ENCODE results near the gene INO80D. TPM values are rescaled to one million over a fixed set of nuclear protein-coding genes. Genes with fewer than 3 reads are reported as not detected.
"Not testable (repeated sequence)": the region's sequence is repeated elsewhere in the genome, so short reads cannot be mapped to it uniquely, and the experiment has no call there.

The INO80D gene
- total and polyA plus RNA-seq, 2 of the 13 experiments (the other 11 are each of a cell fraction or from before 2014, with no cell fraction given): 7.6 to 7.9 TPM

DNA sequence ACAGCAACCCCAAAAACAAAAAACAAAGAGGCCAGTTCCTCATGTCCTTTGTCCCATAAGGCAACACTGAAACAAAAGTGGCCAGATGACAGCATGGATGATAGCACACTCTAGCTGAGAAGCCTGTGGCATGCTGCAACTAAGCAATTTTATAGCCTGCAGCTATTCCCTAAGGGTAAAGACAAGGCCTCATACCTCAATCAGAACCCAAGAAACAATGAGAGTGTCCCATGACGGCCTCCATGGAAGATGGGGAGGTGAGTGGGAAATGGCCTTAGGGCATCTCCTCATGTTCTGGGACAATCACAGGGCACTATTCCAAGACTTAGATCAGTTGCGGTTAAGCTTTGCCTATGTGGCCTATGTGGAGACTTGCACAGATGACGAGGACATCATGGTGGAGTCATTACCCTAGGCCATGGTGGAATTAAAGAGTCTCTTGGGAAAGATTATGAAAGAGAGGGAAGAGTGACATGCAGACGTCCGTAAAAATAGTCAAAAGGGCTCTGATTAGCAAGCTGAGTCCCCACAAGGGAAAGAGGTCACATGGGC is 103.1 kb downstream of the INO80D start:
- peaks cover 7% of the 10 kb centered on the region; the same call in 1 of the 2 replicates for H3K9me3 ChIP-seq (ENCODE audit: low read length)
- H3K4me3 ChIP-seq (replicated peaks in 1 of 3; ENCODE audit: insufficient read depth in 1 of 3, low read depth in 2 of 3, low read length in 3 of 3): no peak overlapping the region
- ATAC-seq: no peak; the same call in 2 of the 3 replicates
- 97% methylated on average over 5 of the region's 5 CpGs for WGBS (ENCODE audit: low lambda C conversion rate)
- intact Hi-C loops (cut with micrococcal nuclease; ENCODE audit: unreplicated experiment): no loop called here
- no peak for DNase-seq (ENCODE audit: low spot score)
- FAIRE-seq: no peak
- BruUV-seq (replicated peaks): no TSS peak
- H3K79me2 ChIP-seq (ENCODE audit: insufficient read depth, low read length): no peaks in the 10 kb centered on the region
- CTCF ChIA-PET (ENCODE audit: low intra/inter-chr PET ratio, low total read pairs): no interaction called here
- no peak overlapping the region for H3K4me2 ChIP-seq (ENCODE audit: low read depth, low read length)
- H3K36me3 ChIP-seq (replicated peaks in 1 of 2; ENCODE audit: control insufficient read depth in 1 of 2, insufficient read depth in 2 of 2, low read length in 2 of 2): no peaks in the 10 kb centered on the region
- TF ChIP-seq ZNF430 (CRISPR knock-in tag; IDR thresholded peaks at IDR 0.05) (0 out of 2 replicates have a peak, but pooled peaks have one; percentile 27), ZNF891 (CRISPR knock-in tag; IDR thresholded peaks at IDR 0.05) (no peak)
- POLR2A ChIA-PET: no interaction called here
- H3K27ac ChIP-seq (ENCODE audit: extremely low read length, insufficient read depth, low read length): no peak overlapping the region
- H2AFZ ChIP-seq (ENCODE audit: low read length): no peak overlapping the region
- H3K27me3 ChIP-seq (ENCODE audit: control insufficient read depth in 1 of 2, insufficient read depth in 2 of 2, low read length in 2 of 2): no peaks in the 10 kb centered on the region
- H3K4me1 ChIP-seq (ENCODE audit: insufficient read depth, low read length): peaks cover 52% of the 10 kb centered on the region
- no peak overlapping the region for H3K9ac ChIP-seq (ENCODE audit: insufficient read depth, low read depth, low read length)
- H4K20me1 ChIP-seq (ENCODE audit: insufficient read depth, low read length): no peaks in the 10 kb centered on the region
- in situ Hi-C loops (cut with HindIII; ENCODE audit: extremely low pct_ligation_motif_present, low pct_unique_long_range_greater_than_20kb): no loop called here

- intact Hi-C loops (cut with micrococcal nuclease; ENCODE audit: unreplicated experiment); H3K36me3 ChIP-seq (replicated peaks in 1 of 2; ENCODE audit: control insufficient read depth in 1 of 2, insufficient read depth in 2 of 2, low read length in 2 of 2); DNase-seq (ENCODE audit: low spot score); FAIRE-seq; H3K79me2 ChIP-seq (ENCODE audit: insufficient read depth, low read length); H3K9me3 ChIP-seq (ENCODE audit: low read length); BruUV-seq (replicated peaks); H3K4me3 ChIP-seq (replicated peaks in 1 of 3; ENCODE audit: insufficient read depth in 1 of 3, low read depth in 2 of 3, low read length in 3 of 3); H3K4me2 ChIP-seq (ENCODE audit: low read depth, low read length); H3K9ac ChIP-seq (ENCODE audit: insufficient read depth, low read depth, low read length); H4K20me1 ChIP-seq (ENCODE audit: insufficient read depth, low read length); CTCF ChIA-PET (ENCODE audit: low intra/inter-chr PET ratio, low total read pairs); in situ Hi-C loops (cut with HindIII; ENCODE audit: extremely low pct_ligation_motif_present, low pct_unique_long_range_greater_than_20kb); ATAC-seq; H2AFZ ChIP-seq (ENCODE audit: low read length); H3K27ac ChIP-seq (ENCODE audit: extremely low read length, insufficient read depth, low read length); H3K27me3 ChIP-seq (ENCODE audit: control insufficient read depth in 1 of 2, insufficient read depth in 2 of 2, low read length in 2 of 2): not testable (repeated sequence)
- H3K4me1 ChIP-seq (ENCODE audit: insufficient read depth, low read length): peaks cover 67% of the 10 kb centered on the region
- WGBS (ENCODE audit: low lambda C conversion rate): 99% methylated on average over 2 of the region's 2 CpGs
- POLR2A ChIA-PET: interaction anchor here (0.5 kb wide), 1 partner anchor 32 kb away, joined by 3 read pairs; no protein-coding TSS in a partner anchor
- peak; percentile 99 for TF ChIP-seq ZNF431 (CRISPR knock-in tag; IDR thresholded peaks at IDR 0.05; ENCODE audit: borderline replicate concordance, low read depth)
Observed at GRCh38 chr2:205978728-205979127, 107.2 kb downstream of the INO80D start.

Data from HepG2 (cell line).